Transverse colon (tissue), 4 donors: Measurements from ENCODE around the gene MROH2B.

ENCODE experiments used
- EP300 ChIP-seq: sonication (generic); formaldehyde crosslinking; IDR thresholded peaks from one replicate; pipeline ENCODE4 v1.6.1; 2017; ENCODE audit warnings: antibody characterized with exemption, low read depth
- POLR2AphosphoS5 ChIP-seq, 3 donors: sonication (generic); formaldehyde crosslinking; IDR thresholded peaks; one replicate each; pipeline ENCODE4 v1.6.1; 2016; ENCODE audit warnings: antibody characterized with exemption in 3 of 3
- TF ChIP-seq, protein P1 (sequence below), 5 experiments: fragments of 200-600 bp in 3 of 5; fragments of 450-650 bp in 2 of 5; sonication (generic) in 3 of 5; IDR thresholded peaks; 1 replicate in 2 of 5; 2 replicates in 3 of 5; pipeline ENCODE4 v1.5.1; 2016 to 2017; ENCODE audit warnings: antibody characterized with exemption in 5 of 5, inconsistent platforms in 3 of 5, mild to moderate bottlenecking in 2 of 5, moderate library complexity in 1 of 5

GRCh38 chr5:41065691-41066335 is 5.3 kb downstream of the MROH2B start:
- TF ChIP-seq, protein P1, sequence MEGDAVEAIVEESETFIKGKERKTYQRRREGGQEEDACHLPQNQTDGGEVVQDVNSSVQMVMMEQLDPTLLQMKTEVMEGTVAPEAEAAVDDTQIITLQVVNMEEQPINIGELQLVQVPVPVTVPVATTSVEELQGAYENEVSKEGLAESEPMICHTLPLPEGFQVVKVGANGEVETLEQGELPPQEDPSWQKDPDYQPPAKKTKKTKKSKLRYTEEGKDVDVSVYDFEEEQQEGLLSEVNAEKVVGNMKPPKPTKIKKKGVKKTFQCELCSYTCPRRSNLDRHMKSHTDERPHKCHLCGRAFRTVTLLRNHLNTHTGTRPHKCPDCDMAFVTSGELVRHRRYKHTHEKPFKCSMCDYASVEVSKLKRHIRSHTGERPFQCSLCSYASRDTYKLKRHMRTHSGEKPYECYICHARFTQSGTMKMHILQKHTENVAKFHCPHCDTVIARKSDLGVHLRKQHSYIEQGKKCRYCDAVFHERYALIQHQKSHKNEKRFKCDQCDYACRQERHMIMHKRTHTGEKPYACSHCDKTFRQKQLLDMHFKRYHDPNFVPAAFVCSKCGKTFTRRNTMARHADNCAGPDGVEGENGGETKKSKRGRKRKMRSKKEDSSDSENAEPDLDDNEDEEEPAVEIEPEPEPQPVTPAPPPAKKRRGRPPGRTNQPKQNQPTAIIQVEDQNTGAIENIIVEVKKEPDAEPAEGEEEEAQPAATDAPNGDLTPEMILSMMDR (IDR thresholded peaks at IDR 0.05) = no peak
- no peak for TF ChIP-seq POLR2AphosphoS5 (IDR thresholded peaks at IDR 0.05)
- TF ChIP-seq EP300 = no peak
